Measurements from ENCODE around the gene HDAC6. TPM values are rescaled to one million over a fixed set of nuclear protein-coding genes. Genes with fewer than 3 reads are reported as not detected.

Gene HDAC6
- polyA plus RNA-seq, 1 donor (not counting 4 experiments of a cell fraction or from before 2014, with no cell fraction given) = 21.9 TPM

- Histone ChIP-seq H3K4me2 (ENCODE audit: control insufficient read depth, extremely low read depth, insufficient read depth, low read depth, low read length) (no peak within 1 kb of the TSS), H3K36me3 (ENCODE audit: control insufficient read depth in 2 of 2, extremely low read depth in 1 of 2, insufficient read depth in 2 of 2, low read length in 2 of 2) (no peaks in the 10 kb centered on the region), H3K79me2 (ENCODE audit: control insufficient read depth, insufficient read depth, low read length) (no peaks in the 10 kb centered on the region), H3K9me3 (ENCODE audit: control insufficient read depth, low read depth, low read length) (no peaks in the 10 kb centered on the region), H3K27me3 (ENCODE audit: control insufficient read depth, extremely low read depth, insufficient read depth, low read length) (peaks cover 9% of the 10 kb centered on the region), H3K27ac (ENCODE audit: control insufficient read depth, insufficient read depth, low read length) (no peak within 1 kb of the TSS), H3K4me1 (ENCODE audit: control insufficient read depth, extremely low read depth, insufficient read depth, low read length) (no peaks in the 10 kb centered on the region), H3K9me1 (ENCODE audit: control insufficient read depth, extremely low read depth, insufficient read depth, low read length) (no peaks in the 10 kb centered on the region), H2AFZ (ENCODE audit: control insufficient read depth, low read length) (no peak within 1 kb of the TSS), H3K4me3 (ENCODE audit: control insufficient read depth in 2 of 3, extremely low read depth in 1 of 3, insufficient read depth in 2 of 3, low read depth in 1 of 3, low read length in 3 of 3) (no peak within 1 kb of the TSS), H3K9ac (ENCODE audit: control insufficient read depth, extremely low read depth, insufficient read depth, low read length) (no peak within 1 kb of the TSS), H4K20me1 (ENCODE audit: control insufficient read depth, extremely low read depth, insufficient read depth, low read length) (no peaks in the 10 kb centered on the region)
- TF ChIP-seq EZH2 (IDR thresholded peaks at IDR 0.05; ENCODE audit: low read length) (no peak), CTCF (optimal IDR thresholded peaks at IDR 0.05 in 1 of 3, IDR thresholded peaks at IDR 0.05 in 1 of 3, conservative IDR thresholded peaks at IDR 0.05 in 1 of 3; ENCODE audit: extremely low read depth in 1 of 3, insufficient read depth in 2 of 3, low read length in 3 of 3) (no peak)
- DNase-seq (ENCODE audit: low read depth, low spot score) = no peak
- dilution Hi-C loops (cut with MboI; ENCODE audit: extremely low pct_ligation_motif_present, low sequenced_read_pairs) = no loop called here
- no peak for FAIRE-seq
These were observed 15.5 kb upstream of the HDAC6 start, which contains the start of gene GATA1 for GRCh38 chrX:48786341-48786800. Gene GATA1, plus strand, starts transcription at chrX:48786590. Its CDS starts 4,520 bp downstream, at chrX:48791110.

- H3K9me1 ChIP-seq (ENCODE audit: control insufficient read depth, extremely low read depth, insufficient read depth, low read length) = no peaks in the 10 kb centered on the region
- no peaks in the 10 kb centered on the region for H3K9me3 ChIP-seq (ENCODE audit: control insufficient read depth, low read depth, low read length)
- no peaks in the 10 kb centered on the region for H3K4me1 ChIP-seq (ENCODE audit: control insufficient read depth, extremely low read depth, insufficient read depth, low read length)
- no peak overlapping the region for H2AFZ ChIP-seq (ENCODE audit: control insufficient read depth, low read length)
- dilution Hi-C loops (cut with MboI; ENCODE audit: extremely low pct_ligation_motif_present, low sequenced_read_pairs) = no loop called here
- DNase-seq (ENCODE audit: low read depth, low spot score) (no peak), FAIRE-seq (no peak)
- no peak overlapping the region for H3K9ac ChIP-seq (ENCODE audit: control insufficient read depth, extremely low read depth, insufficient read depth, low read length)
- peaks cover 9% of the 10 kb centered on the region for H3K27me3 ChIP-seq (ENCODE audit: control insufficient read depth, extremely low read depth, insufficient read depth, low read length)
- no peaks in the 10 kb centered on the region for H4K20me1 ChIP-seq (ENCODE audit: control insufficient read depth, extremely low read depth, insufficient read depth, low read length)
- H3K4me2 ChIP-seq (ENCODE audit: control insufficient read depth, extremely low read depth, insufficient read depth, low read depth, low read length) = no peak overlapping the region
- TF ChIP-seq EZH2 (IDR thresholded peaks at IDR 0.05; ENCODE audit: low read length) (no peak), CTCF (optimal IDR thresholded peaks at IDR 0.05 in 1 of 3, IDR thresholded peaks at IDR 0.05 in 1 of 3, conservative IDR thresholded peaks at IDR 0.05 in 1 of 3; ENCODE audit: extremely low read depth in 1 of 3, insufficient read depth in 2 of 3, low read length in 3 of 3) (no peak)
- no peak overlapping the region for H3K27ac ChIP-seq (ENCODE audit: control insufficient read depth, insufficient read depth, low read length)
- H3K79me2 ChIP-seq (ENCODE audit: control insufficient read depth, insufficient read depth, low read length) = no peaks in the 10 kb centered on the region
- H3K36me3 ChIP-seq (ENCODE audit: control insufficient read depth in 2 of 2, extremely low read depth in 1 of 2, insufficient read depth in 2 of 2, low read length in 2 of 2) = no peaks in the 10 kb centered on the region
- H3K4me3 ChIP-seq (ENCODE audit: control insufficient read depth in 2 of 3, extremely low read depth in 1 of 3, insufficient read depth in 2 of 3, low read depth in 1 of 3, low read length in 3 of 3) = no peak overlapping the region
These were observed 14.9 kb upstream of the HDAC6 start for GRCh38 chrX:48786825-48787504.

All from keratinocyte (primary cell).